ENCODE data around the gene C5orf58.

The C5orf58 gene

GRCh38 chr5:170232786-170233185 lies at the start of gene C5orf58:
Gene C5orf58, plus strand, starts transcription at chr5:170232985. Its CDS starts 1,992 bp downstream, at chr5:170234977.
- TF ChIP-seq CTCF (conservative IDR thresholded peaks at IDR 0.05; ENCODE audit: control insufficient read depth, insufficient read depth, low read depth, low read length) = no peak
- H3K4me3 ChIP-seq (ENCODE audit: control insufficient read depth, low read depth, low read length) = no peak within 1 kb of the TSS
- no peak for DNase-seq (ENCODE audit: low read depth)

DNA sequence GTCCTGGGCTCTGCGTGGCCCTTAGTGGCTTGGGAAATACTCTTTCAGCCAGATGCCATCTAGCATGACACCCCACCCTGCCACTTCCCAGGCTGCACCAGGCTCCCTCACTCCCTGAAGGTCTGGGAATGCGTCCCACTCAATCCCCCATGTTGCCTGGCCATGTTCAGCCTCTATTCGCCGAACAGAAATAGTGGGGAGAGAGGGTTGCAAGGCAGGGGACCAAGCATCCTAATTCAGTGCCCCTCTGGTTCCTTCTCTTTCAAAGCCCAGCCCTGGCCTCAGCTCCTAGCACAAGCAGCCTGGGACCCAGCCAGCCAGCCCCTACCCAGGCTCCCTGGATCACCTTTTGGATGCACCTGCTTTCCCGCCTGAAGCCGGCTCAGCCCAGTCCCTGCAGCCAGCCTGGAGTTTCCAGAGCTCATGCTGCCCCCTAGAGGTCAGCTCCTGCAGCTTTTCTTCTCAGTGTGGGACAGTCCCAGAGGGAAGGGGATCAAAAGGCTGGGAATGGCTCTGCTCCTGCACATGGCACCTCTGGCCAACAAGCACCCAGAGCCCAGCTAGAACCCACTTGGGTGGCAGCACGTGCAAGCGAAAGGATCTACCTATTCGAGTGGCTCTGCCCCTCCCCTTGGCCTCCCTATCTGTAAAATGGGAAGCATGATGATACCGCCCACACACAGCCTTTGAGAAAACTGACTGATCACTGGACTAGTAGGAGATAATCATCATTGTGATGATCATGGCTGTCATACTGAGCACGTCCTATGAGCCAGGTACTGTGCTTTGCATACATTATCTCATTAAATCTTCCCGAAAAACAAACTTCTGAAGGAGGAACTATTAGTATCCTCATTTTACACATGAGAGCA lies 48.7 kb upstream of the C5orf58 start:
- TF ChIP-seq CTCF (conservative IDR thresholded peaks at IDR 0.05; ENCODE audit: control insufficient read depth, insufficient read depth, low read depth, low read length) = peak; percentile 77
- peak; percentile 53 for DNase-seq (ENCODE audit: low read depth)
- no peak overlapping the region for H3K4me3 ChIP-seq (ENCODE audit: control insufficient read depth, low read depth, low read length)

GRCh38 chr5:170184737-170185136 lies 48.0 kb upstream of the C5orf58 start:
- no peak overlapping the region for H3K4me3 ChIP-seq (ENCODE audit: control insufficient read depth, low read depth, low read length)
- no peak for DNase-seq (ENCODE audit: low read depth)
- TF ChIP-seq CTCF (conservative IDR thresholded peaks at IDR 0.05; ENCODE audit: control insufficient read depth, insufficient read depth, low read depth, low read length) = no peak

DNA sequence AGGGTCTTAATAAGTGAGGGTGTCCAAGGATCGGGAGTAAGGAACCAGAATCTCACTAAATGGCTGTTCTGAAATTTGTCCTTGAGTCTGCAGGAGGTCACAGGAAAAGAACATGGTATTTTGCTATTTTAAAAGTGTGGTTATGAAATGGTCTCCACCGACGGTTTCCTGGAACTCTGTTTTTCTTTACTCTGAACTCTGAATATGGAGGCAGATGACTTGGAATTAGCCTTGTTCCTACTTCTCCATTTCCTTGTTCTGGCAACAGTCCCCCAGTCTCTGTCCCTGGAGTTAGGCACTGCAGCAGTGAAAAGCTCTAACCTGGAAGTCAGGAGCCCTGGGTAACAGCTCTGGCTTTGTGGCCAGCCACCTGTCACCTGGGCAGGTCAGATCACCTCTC lies 46.6 kb upstream of the C5orf58 start:
- H3K4me3 ChIP-seq (ENCODE audit: control insufficient read depth, low read depth, low read length) = no peak overlapping the region
- TF ChIP-seq CTCF (conservative IDR thresholded peaks at IDR 0.05; ENCODE audit: control insufficient read depth, insufficient read depth, low read depth, low read length) = no peak
- DNase-seq (ENCODE audit: low read depth) = no peak

- H3K4me3 ChIP-seq (ENCODE audit: control insufficient read depth, low read depth, low read length) = no peak overlapping the region
- DNase-seq (ENCODE audit: low read depth) = no peak
- no peak for TF ChIP-seq CTCF (conservative IDR thresholded peaks at IDR 0.05; ENCODE audit: control insufficient read depth, insufficient read depth, low read depth, low read length)
Measured at GRCh38 chr5:170186856-170187255, 45.9 kb upstream of the C5orf58 start.

DNA sequence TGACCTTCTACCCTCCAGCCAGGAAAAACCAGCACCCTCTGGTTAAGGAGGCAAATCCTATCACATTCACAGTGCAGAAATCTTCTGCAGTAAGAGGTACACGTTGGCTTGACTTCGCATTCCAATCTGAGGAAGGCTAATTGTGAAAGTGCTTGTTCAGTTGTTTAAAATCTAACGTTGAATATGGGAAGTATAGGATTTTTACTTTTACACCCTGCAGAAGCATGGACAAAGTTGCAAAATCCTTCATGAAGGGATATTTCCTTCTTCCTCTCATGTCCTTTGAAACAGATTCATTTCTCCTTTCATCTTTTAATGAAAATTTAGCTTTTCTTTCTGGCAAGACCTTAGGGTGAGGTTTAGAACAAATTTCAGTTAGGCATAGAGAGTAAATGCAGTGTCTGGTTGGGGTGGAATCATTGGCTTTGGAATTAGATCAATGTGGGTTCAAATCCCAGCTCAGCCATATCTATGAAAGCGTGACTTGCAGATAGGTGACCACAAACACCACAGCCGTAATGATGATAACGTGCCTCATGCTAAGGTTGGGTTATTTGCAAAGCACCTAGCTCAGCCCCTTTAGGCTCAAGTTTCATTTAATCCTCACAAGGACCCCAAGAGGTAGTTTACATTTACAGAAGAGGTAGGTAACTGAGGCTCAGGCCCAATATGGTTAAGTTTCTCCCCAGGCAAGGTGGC lies 42.2 kb upstream of the C5orf58 start:
- TF ChIP-seq CTCF (conservative IDR thresholded peaks at IDR 0.05; ENCODE audit: control insufficient read depth, insufficient read depth, low read depth, low read length) = no peak
- no peak overlapping the region for H3K4me3 ChIP-seq (ENCODE audit: control insufficient read depth, low read depth, low read length)
- no peak for DNase-seq (ENCODE audit: low read depth)

Measured in fibroblast of mammary gland (primary cell).